Mucosa of gallbladder (tissue), 1 donor: ENCODE results near the gene BOLL. TPM values are rescaled to one million over a fixed set of nuclear protein-coding genes. Genes with fewer than 3 reads are reported as not detected.
"Not testable (repeated sequence)": the region's sequence is repeated elsewhere in the genome, so short reads cannot be mapped to it uniquely, and the experiment has no call there.

ENCODE experiments used
- DNase-seq: peaks from one replicate; pipeline ENCODE4 v3.0.0-alpha.2; 2020; ENCODE audit warnings: low spot score
- total RNA-seq: library from RNA; stranded (reverse); gene quantifications from one replicate; pipeline ENCODE4 v1.2.1, GENCODE V29; 2021
- donor health status: DM: no; HTN: no; CAD: no.

Gene BOLL, protein sequence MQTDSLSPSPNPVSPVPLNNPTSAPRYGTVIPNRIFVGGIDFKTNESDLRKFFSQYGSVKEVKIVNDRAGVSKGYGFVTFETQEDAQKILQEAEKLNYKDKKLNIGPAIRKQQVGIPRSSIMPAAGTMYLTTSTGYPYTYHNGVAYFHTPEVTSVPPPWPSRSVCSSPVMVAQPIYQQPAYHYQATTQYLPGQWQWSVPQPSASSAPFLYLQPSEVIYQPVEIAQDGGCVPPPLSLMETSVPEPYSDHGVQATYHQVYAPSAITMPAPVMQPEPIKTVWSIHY
- total RNA-seq = not detected

DNA sequence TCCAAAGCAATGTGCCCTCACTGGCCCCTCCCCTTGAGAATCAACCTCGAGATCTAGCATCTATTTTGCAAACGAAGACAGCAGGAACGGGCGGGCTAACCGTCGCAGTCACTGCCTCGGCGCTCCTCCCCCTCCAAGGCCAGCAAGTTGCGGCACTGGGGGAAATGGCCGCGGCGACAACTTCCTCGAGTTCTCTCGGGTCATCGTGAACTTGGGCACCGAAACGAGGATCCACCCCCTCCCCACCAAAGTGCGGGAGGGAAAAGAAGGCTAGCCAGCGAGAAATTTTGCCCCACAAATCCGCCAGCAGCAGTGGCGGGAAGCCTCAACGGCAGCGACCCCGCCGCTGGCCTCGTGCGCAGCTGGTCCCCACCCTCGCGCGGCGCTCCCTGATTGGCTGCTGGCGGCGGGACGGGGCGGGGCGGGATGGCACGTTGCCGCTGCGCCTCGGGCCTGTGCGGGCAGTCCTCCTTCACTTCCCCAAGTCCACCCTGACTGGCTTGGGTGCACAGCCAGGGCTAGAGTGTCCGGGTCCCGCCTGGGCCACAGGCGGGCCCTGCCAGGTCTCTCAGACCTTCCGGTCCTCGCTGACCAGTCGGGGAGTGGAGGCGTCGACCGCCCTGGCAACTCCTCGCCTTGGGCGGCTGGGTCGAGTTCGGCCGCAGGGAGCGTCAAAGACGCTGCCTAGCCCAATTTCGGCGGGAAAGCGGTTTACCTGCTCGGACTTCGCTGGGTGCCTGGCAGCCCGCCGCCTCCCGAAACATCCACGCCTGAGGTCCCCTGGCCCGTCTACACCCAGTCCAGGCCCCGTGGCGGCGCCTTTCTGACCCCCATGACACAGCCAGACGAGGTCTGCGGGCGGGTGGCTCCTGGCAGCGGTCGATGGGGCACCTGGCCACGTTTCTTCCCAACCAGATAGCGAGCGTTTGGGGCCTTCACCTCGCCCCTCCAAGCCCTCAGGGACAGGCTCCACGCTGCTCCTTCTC is at the start of gene BOLL:
Gene BOLL (minus strand): TSS at position 364 of the 986 bp plus-strand sequence. CDS start 3,469 bp downstream, outside the sequence.
- no peak for DNase-seq

DNA sequence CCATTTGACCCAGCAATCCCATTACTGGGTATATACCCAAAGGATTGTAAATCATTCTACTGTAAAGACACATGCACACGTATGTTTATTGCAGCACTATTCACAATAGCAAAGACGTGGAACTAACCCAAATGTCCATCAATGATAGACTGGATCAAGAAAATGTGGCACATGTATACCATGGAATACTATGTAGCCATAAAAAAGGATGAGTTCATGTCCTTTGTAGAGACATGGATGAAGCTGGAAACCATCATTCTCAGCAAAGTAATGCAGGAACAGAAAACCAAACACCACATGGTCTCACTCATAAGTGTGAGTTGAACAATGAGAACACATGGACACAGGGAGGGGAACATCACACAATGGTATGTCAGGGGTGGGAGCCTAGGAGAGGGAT is 49.7 kb upstream of the BOLL start:
- DNase-seq = not testable (repeated sequence)

DNA sequence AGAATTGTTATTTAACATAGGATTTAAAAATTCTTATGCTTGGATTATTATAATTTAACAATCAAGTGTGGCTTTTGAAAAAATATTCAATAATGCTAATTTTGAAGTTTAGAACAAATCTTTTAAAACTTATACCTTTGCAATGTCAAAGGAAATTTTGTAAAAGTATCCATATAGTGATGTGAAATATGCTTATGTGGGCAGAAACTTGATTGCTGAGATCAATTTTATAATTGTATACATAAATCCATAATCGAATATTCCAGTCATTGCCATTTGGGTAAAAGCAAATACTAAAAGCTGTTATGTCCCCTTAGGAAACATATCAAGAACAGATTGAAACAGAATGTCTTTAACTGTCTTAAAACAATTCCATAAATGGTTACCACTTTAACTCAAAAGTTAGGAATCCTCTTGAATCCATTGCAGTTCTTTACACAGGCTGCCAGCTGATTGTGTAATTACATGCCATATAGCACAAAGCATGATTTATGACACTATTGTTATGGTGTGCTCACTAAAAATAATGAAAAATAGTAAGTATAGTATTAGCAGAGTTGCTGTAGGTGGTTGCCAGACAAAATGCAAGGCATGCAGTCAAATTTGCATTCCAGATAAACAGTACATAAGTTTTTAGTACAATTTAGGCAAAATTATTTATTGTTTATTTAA is 43.5 kb upstream of the BOLL start:
- DNase-seq = no peak

DNA sequence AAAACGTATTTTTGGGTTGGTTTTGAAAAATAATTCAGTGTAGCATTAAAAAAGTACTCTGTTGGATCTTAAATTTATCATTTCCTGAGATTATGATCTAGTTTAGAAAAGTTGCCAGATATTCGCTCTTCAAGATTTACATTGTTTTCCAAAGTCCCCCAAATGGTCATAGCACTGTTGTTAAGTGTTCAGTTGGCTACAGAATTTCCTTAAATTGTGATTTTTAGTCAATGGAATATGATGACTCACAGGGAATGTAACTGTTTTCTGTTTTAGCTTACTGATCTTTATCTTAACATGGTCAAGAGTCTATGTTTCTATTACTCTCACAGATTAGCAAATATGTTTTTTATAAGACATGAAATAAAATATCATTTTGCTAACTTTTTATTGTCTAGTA is 42.5 kb upstream of the BOLL start:
- no peak for DNase-seq

DNA sequence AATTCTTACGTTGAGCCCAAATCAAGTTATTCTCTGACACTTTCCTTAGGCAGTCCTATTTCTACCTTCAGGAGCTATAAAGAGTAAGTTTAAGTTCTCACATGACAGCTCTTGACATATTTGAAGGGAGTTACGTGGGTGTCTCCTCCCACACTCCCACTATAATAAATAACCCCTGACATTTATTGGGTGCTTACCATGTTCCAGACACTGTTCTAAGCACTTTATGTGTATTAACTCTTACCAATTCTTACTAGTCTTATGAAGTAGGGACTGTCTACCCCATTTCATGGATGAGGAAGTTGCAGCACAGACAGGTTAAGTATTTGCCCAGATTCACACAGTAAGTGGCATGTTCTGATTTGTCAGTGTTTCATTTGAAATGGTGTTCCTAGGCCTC is 37.2 kb upstream of the BOLL start:
- DNase-seq = no peak

DNA sequence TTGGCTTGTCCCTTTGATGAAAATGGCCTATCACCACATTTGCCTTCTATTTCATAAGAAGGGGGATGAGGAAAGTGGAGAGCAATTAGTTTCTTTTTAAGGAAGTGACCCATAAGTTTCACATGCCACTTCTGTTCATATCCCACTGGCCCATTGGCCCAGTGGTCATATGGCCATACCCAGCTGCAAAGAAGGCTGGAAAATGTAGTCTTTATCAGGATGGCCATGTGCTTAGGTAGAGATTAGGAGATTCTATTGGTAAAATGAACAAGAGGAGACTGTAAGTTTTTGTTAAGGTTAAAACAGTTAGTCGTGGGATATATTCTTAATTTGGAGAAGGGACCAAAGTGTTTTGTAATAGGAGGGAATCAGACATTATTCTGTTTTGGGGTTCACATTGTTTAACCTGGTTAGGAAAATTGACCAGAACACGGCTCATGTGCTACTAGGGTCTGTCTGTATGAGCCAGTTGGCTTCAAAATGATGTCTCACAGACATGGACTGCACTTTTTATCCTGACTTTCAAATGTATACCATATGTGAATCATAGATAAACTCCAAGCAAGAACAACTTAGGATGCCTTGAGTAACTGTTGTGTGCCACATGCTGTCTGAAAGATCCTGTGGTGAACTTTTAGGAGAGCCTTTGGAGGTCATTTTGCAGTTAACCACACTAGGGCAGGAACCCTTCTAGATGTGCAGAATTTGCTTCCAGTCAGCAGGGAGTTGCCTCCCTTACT is 36.6 kb upstream of the BOLL start:
- no peak for DNase-seq

DNA sequence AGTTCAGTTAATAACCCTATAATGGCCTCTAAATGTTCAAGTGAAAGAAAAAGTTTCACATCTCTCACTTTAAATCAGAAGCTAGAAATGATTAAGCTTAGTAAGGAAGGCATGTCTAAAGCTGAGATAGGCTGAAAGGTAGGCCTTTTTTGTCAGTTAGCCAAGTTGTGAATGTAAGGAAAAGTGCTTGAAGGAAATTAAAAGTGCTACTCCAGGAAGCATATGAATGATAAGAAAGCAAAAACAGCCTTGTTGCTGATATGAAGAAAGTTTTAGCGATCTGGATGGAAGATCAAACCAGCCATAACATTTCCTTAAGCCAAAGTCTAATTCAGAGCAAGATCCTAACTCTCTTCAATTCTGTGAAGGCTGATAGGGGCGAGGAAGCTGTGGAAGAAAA is 29.4 kb upstream of the BOLL start:
- no peak for DNase-seq

DNA sequence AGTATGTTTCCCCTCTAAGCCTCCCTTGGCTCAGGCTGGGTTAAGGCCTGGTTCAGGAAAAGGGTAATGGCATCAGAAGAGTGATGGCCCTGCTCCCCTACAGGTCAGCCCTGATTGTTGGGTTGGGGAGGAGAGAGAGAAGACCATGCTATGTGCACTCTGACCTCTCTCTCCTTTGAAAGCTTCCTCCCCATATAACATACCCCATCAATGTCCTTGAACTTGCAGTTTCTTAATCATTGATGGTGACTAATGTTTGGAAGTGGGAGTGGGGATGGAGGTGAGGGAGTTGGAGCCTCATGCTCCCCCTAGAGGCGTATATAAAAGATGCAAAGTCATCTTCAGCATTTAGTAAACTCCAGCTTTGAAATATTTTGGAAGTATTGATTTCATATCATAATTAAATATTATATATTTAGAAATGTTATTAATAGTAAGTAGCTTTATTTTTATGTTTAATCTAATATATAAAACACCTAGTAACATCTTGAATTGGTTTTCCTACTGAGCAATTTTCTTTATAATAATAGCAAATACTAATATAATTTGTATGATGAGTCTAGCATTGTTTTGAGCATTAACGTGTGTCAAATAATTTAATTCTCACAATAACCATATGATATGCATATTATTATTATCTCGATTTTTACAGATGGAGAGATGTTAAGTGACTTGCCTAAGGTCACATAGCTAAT is 28.1 kb upstream of the BOLL start:
- no peak for DNase-seq

DNA sequence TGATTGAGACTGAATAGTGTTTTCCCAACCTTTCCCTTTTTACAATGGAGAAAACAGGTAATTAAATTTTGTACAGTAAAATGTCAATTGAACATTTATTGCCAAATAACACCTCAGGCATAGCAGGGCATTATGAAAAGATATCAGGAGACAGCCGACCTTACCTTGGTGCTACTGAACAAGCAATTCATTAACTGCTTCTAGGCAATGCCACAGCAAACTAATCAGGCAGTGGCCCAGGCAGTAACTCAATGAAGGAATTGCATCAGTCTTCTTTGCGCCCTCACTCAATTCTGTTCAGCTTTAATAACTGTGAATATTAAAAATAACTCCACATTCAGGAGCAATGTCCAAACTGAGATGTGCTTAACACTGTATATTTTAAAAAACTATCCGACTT is 25.4 kb upstream of the BOLL start:
- DNase-seq = no peak

DNA sequence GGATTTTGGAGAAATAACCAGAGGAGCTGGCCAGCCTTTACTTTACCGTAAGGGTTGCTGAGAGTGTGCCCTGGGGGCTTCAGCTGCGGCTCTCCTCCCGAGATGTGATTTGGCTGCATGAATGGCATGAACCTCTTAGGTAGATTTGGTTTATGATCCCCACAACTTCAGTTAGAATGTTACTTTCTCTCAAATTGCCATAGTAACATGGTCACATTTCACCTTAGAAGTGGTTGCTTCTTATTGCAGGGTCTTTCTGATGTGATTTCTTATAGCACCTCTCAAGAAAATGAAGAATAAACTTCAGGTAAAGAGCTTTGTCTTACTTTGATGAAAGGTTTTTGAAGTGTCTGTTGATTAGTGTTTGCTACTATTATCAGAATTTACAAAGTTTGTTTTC is 24.9 kb upstream of the BOLL start:
- DNase-seq = no peak

DNA sequence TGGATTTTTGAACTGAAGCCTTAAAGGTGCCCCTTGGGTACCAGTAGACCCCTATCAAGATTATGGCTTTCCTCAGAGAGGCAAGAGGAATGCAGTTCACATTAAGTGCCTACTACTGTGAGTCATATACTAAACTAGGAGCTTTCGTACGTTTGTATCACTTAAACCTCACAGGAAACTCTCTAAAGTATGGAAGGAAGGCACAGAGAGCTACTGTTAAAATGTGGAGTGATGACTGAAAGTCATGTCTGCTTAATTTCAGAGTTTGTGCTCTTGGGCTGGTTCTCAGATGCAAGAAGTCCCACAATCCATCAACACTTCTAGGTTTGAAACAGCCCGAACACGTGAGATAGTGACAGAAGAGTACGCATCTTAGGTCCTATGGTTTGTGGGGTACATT is 23.9 kb upstream of the BOLL start:
- no peak for DNase-seq

DNA sequence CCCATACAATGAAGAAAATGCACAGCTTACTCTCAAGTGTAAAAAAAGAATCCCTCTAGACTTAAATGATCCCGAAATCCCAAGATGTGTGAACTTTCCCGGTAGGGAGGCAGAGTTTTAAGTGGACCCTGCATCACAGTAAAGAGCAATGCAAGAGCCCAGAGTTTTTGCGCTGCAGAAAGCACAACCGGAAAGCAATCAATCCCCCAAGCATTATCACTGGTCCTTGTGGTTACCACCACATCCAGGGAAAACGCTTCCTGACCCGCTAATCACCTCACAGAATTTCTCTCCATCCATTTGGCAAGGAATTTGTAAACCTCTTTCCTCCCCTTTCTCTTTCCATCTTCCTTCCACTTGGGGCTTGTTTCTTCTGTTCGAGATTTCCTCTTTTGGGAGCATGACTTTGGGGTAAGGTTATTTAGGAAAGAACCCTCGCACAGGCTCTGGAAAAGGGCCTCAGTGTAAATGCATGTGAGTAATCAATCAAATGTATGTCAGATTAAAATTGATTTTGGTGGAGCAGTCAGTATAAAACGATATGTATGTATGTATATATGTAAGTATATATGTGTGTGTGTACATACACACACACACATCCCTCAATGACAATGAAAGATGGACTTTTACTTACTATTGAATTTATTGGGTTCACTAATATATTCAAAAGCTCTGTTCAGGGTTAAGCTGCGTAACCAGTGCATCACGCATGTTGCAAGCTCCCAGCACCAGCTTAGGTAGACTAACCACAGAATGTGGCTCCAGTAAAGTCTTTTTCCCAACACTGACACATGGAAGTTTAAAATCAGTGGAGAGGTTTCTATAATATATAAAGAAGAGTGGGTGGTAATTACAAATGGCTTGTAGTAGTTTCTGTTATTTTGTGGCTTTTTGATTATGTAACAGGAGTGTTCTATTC is 20.9 kb upstream of the BOLL start:
- DNase-seq = no peak

DNA sequence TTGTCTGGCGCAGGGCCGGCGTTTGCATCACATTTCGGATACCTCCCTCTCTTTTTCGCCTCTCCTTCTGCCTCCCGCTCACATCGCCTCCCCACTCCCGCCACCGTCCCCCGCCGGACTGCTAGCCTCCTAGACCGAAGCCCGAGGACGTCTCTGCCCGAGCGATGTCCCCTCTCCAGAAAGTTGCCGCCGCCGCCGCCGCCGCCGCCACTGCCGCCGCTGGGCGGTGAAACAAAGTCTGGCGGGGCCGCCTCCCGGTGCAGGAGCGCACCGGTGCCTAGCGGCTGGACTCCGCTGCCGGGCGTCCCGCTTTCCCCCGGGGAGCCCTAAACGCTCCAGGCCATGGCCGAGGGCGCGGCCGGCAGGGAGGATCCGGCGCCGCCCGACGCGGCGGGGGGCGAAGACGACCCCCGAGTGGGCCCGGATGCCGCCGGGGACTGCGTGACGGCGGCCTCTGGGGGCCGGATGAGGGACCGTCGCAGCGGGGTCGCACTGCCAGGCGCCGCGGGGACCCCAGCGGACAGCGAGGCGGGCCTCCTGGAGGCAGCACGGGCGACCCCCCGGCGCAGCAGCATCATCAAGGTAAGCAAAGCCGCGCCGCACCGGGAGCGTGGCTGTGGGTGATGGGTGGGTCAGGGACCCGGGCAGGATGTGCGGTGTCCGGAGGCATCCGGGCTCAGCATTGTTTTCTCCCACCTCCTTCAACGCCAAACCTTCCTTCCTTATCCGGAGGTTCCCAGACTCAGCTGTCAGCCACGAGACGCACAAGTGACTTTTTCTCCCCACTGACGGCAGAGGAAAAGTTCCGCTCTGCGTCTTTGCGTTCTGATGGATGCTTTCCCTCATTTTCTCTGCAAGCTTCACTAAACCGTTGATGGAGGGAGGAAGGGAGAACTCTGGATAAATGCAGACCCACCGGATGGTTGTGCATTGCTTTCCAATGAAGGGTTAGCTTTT is 19.9 kb upstream of the BOLL start:
- no peak for DNase-seq

DNA sequence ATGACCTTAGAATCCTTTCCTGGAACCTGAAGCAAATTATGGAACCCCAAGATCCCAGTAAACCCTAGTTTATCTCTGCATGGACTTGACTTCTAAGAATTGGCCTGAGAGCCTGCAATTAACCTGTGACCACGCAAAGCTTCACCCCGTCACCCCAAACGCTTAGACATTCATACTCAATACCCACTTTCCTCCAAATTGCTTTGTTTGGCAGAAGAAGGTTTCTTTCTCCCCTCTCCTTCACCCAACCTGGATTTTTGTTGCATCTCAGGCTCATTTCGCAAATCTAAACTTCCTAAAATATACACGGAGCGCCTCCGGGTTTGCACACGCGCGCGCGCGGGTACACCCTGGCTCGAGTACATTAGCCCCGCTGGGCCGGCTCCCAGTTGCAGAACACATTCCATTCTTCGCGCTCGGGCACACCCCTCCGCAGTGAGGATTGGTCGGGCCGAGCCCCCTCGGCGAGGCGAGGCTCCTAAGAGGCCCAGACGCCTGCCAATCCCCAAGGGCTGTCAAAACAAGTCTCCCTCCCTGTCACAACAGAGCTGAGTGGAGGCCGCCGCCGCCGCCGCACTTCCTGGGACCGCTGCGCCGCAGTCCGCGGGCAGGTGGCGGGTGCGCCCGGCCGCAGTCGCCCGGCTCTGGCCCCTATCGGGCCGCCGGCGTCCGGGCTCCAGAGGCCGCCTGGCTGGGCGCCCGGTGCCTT is 19.1 kb upstream of the BOLL start, which contains the start of gene PLCL1:
Gene PLCL1 (plus strand): TSS at position 545 of the 709 bp plus-strand sequence.
- DNase-seq = peak; percentile 91

DNA sequence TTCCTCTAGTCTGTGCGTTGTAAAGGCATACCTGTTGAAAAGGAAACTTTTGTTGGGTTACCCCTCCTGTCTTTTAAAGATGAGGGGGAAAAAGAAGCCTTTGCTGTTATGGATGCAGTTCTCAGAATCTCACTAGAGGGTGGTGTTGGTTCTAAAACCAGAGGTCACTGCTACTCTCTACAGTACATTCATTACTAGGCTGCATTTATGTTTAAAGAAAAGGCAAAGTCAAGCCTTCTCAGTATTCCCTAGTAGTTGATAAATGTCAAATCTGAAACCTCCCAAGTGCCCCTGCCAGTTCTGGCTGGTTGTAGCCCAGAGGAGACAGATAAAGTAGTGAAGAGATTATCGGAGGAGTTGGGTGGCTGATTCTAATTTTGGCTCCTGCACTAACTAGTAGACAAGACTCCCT is 17.9 kb upstream of the BOLL start:
- DNase-seq = no peak

DNA sequence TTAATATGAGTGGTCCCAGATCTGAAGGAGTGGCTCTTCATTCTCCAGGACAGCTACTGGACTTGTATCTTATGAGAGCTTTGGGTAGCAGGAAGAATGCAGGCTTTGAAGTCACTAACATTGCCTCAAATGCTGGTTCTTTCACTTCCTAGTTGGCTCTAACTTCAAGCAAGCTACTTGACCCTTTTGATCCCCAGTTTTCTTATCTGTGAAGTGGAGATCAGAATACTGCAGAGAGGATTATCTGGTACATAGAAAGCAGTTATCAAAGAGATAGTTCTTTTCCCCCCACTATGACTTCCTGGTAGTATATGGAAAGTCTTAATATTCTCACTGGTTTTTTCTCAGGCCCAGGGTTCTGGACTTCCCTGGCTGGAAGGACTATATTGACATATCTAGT is 15.9 kb upstream of the BOLL start:
- DNase-seq = no peak

DNA sequence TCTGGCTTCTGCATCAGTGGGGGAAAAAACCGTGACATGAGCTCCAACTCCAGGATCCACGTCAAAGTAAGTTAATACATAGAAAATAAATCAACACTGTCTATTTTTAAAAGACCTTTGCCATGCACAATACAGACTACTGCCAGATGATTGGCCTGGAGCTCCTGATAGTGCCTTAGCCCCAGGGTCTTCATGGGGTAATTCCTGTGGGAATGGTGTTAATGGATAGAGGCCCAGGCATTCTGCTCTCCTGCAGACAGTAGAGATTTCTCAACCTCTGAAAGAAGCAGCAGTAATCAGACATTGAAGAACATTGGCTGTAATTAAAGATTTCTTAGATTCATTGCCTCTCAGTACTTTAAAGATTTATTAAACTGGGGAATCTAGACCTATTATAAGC is 15.0 kb upstream of the BOLL start:
- no peak for DNase-seq

DNA sequence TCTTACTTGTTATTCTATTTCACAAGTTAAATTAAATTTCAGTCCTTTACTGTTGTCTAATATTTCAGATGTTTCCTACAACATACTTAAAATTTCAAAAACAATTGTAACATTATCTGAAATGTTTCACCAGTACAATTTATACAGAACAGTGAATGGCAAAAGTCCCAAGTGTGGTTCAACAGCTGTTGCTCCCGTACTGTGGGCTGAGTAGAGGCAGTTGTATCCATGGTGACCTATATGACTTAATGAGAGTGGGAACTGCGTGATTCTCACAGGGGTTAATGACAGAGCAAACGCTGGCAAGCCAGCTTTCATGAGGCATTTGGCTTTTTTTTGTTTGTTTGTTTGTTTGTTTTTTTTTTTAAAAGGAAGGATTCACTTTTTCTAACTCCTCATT is 13.9 kb upstream of the BOLL start:
- DNase-seq = no peak
